ENCODE data around the gene VAT1L.

GRCh38 chr16:77827032-77827431 lies 38.7 kb downstream of the VAT1L start:
- no peak for TF ChIP-seq CTCF (IDR thresholded peaks at IDR 0.05)
- TF ChIP-seq POLR2A (IDR thresholded peaks at IDR 0.05): no peak
- no peak for TF ChIP-seq POLR2AphosphoS5 (IDR thresholded peaks at IDR 0.05)

Measured in prostate gland (tissue), 2 donors.